Suprapubic skin (tissue), 4 donors: ENCODE data around the gene PHYHIPL. TPM values are rescaled to one million over a fixed set of nuclear protein-coding genes. Genes with fewer than 3 reads are reported as not detected.
A peak's percentile ranks its signal among the peaks of the same experiment; 100 is the strongest.

ENCODE experiments used
- DNase-seq, 2 donors: peaks; one replicate each; pipeline ENCODE4 v3.0.0-alpha.2; 2019; ENCODE audit warnings: low spot score in 2 of 2
- H3K27ac ChIP-seq: fragments of 200-600 bp; sonication (generic); one replicate; pipeline ENCODE4 v1.5.1; 2019
- H3K27me3 ChIP-seq: fragments of 200-600 bp; sonication (generic); one replicate; pipeline ENCODE4 v1.5.1; 2019
- H3K36me3 ChIP-seq: fragments of 200-600 bp; sonication (generic); one replicate; pipeline ENCODE4 v1.5.1; 2019
- H3K4me1 ChIP-seq: fragments of 200-600 bp; sonication (generic); one replicate; pipeline ENCODE4 v1.5.1; 2019
- H3K4me3 ChIP-seq: fragments of 200-600 bp; sonication (generic); one replicate; pipeline ENCODE4 v1.5.1; 2019; ENCODE audit warnings: mild to moderate bottlenecking
- H3K9me3 ChIP-seq: fragments of 200-600 bp; sonication (generic); one replicate; pipeline ENCODE4 v1.5.1; 2019
- EP300 ChIP-seq: sonication (generic); formaldehyde crosslinking; IDR thresholded peaks from one replicate; pipeline ENCODE4 v1.6.1; 2017; ENCODE audit warnings: antibody characterized with exemption
- POLR2A ChIP-seq, 2 donors: fragments of 450-650 bp; IDR thresholded peaks; one replicate each; pipeline ENCODE4 v1.6.1; 2017; ENCODE audit warnings: antibody characterized with exemption in 2 of 2, mild to moderate bottlenecking in 2 of 2, moderate library complexity in 2 of 2
- POLR2AphosphoS5 ChIP-seq, 3 donors: sonication (generic); formaldehyde crosslinking; IDR thresholded peaks; one replicate each; pipeline ENCODE4 v1.6.1; 2017; ENCODE audit warnings: antibody characterized with exemption in 3 of 3
- WGBS: methylation state at CpG from one replicate; pipeline ENCODE4 v1.1.5; 2018; 5-methylcytosine and 5-hydroxymethylcytosine counted together
- total RNA-seq, 4 donors: library from RNA; depleted of rRNA; stranded (reverse); fragments of >200 nt; gene quantifications; one replicate each; pipeline ENCODE4 v1.1.0, GENCODE V29; 2016
- TF ChIP-seq, protein P1 (sequence below), 2 donors: fragments of 200-600 bp in 1 of 2; fragments of 450-650 bp in 1 of 2; sonication (generic) in 1 of 2; IDR thresholded peaks; one replicate each; pipeline ENCODE4 v1.5.1; 2016 to 2019; ENCODE audit warnings: antibody characterized with exemption in 2 of 2, mild to moderate bottlenecking in 1 of 2, moderate library complexity in 1 of 2

The PHYHIPL gene
- total RNA-seq, 4 donors from 2014 or later = 0.21 to 0.25 (median 0.24) TPM; not detected in 1

DNA sequence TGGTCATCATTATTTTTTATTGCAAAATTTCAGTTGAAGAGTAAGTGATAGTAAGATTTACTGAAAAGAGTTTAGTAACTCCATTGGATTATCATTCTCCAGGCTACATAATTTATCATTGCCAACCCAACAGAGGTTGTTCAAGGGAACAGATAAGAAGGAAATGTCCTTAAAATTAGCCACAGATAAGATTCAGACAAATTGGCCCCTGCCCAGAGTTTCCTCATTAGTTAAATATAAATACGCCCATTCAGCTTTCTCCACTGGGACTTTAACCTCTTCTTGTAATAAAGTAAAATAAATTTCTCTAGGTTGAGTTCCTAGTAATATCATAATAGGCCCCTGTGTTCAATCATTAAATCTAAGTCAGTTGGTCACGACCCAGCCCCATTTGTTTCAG, 27.7 kb upstream of the PHYHIPL start:
- no peaks in the 10 kb centered on the region for H3K36me3 ChIP-seq
- no peak overlapping the region for H3K27ac ChIP-seq
- H3K9me3 ChIP-seq = no peaks in the 10 kb centered on the region
- no peak for DNase-seq
- H3K4me1 ChIP-seq = no peaks in the 10 kb centered on the region
- H3K27me3 ChIP-seq = no peaks in the 10 kb centered on the region
- WGBS = 57% methylated on average over 2 of the region's 2 CpGs
- H3K4me3 ChIP-seq = no peak overlapping the region
- no peak for TF ChIP-seq POLR2AphosphoS5 (IDR thresholded peaks at IDR 0.05)
- no peak for TF ChIP-seq POLR2A (IDR thresholded peaks at IDR 0.05)
- TF ChIP-seq EP300 = no peak

GRCh38 chr10:59155556-59155955, 20.9 kb upstream of the PHYHIPL start:
- H3K36me3 ChIP-seq = no peaks in the 10 kb centered on the region
- DNase-seq = peak in 1 of 2 donors; percentile 72
- WGBS = 97% methylated on average over 2 of the region's 2 CpGs
- TF ChIP-seq, protein P1, sequence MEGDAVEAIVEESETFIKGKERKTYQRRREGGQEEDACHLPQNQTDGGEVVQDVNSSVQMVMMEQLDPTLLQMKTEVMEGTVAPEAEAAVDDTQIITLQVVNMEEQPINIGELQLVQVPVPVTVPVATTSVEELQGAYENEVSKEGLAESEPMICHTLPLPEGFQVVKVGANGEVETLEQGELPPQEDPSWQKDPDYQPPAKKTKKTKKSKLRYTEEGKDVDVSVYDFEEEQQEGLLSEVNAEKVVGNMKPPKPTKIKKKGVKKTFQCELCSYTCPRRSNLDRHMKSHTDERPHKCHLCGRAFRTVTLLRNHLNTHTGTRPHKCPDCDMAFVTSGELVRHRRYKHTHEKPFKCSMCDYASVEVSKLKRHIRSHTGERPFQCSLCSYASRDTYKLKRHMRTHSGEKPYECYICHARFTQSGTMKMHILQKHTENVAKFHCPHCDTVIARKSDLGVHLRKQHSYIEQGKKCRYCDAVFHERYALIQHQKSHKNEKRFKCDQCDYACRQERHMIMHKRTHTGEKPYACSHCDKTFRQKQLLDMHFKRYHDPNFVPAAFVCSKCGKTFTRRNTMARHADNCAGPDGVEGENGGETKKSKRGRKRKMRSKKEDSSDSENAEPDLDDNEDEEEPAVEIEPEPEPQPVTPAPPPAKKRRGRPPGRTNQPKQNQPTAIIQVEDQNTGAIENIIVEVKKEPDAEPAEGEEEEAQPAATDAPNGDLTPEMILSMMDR (IDR thresholded peaks at IDR 0.05) = no peak
- TF ChIP-seq POLR2A (IDR thresholded peaks at IDR 0.05) (no peak), EP300 (no peak), POLR2AphosphoS5 (IDR thresholded peaks at IDR 0.05) (no peak)
- H3K4me3 ChIP-seq = no peak overlapping the region
- no peaks in the 10 kb centered on the region for H3K4me1 ChIP-seq
- no peaks in the 10 kb centered on the region for H3K27me3 ChIP-seq
- no peaks in the 10 kb centered on the region for H3K9me3 ChIP-seq
- no peak overlapping the region for H3K27ac ChIP-seq

GRCh38 chr10:59167512-59167911, 8.9 kb upstream of the PHYHIPL start:
- Histone ChIP-seq H3K36me3 (no peaks in the 10 kb centered on the region), H3K4me3 (no peak overlapping the region), H3K9me3 (no peaks in the 10 kb centered on the region), H3K4me1 (no peaks in the 10 kb centered on the region), H3K27me3 (no peaks in the 10 kb centered on the region), H3K27ac (no peak overlapping the region)
- no peak for TF ChIP-seq EP300
- TF ChIP-seq POLR2A (IDR thresholded peaks at IDR 0.05) = no peak
- no peak for TF ChIP-seq POLR2AphosphoS5 (IDR thresholded peaks at IDR 0.05)
- TF ChIP-seq, protein P1 (IDR thresholded peaks at IDR 0.05) = no peak
- 94% methylated on average over 2 of the region's 2 CpGs for WGBS
- no peak for DNase-seq

GRCh38 chr10:59172567-59172966, 3.9 kb upstream of the PHYHIPL start:
- peaks cover 18% of the 10 kb centered on the region for H3K4me1 ChIP-seq
- H3K27ac ChIP-seq = no peak overlapping the region
- TF ChIP-seq, protein P1 (IDR thresholded peaks at IDR 0.05) = no peak
- TF ChIP-seq POLR2A (IDR thresholded peaks at IDR 0.05) (no peak), EP300 (no peak), POLR2AphosphoS5 (IDR thresholded peaks at IDR 0.05) (no peak)
- WGBS = 80% methylated on average over 5 of the region's 5 CpGs
- H3K4me3 ChIP-seq = no peak overlapping the region
- DNase-seq = no peak
- peaks cover 22% of the 10 kb centered on the region for H3K27me3 ChIP-seq
- H3K36me3 ChIP-seq = no peaks in the 10 kb centered on the region
- no peaks in the 10 kb centered on the region for H3K9me3 ChIP-seq

DNA sequence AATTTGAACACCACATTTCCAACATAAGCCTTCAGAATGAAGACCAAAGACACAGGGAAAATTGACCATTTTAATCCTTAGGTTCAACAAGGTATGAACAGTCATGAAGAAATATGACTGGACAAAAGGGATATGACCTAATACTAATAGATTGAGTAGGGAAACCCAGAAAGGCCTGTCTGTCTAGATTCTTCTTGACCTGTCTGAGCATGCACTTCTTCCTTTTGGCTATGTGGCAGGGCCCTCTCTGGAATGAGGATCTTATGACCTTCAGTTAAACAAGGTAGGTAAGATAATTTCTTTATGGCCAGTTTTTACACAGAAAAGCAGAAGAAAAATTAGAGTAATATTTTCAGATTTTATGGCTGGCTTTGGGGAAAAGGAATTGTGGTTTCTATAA, 3.0 kb upstream of the PHYHIPL start:
- no peak for DNase-seq
- TF ChIP-seq POLR2AphosphoS5 (IDR thresholded peaks at IDR 0.05) = no peak
- no peak for TF ChIP-seq EP300
- TF ChIP-seq, protein P1 (IDR thresholded peaks at IDR 0.05) = no peak
- no peak for TF ChIP-seq POLR2A (IDR thresholded peaks at IDR 0.05)
- no peak overlapping the region for H3K4me3 ChIP-seq
- H3K9me3 ChIP-seq = no peaks in the 10 kb centered on the region
- H3K27me3 ChIP-seq = peaks cover 23% of the 10 kb centered on the region
- H3K4me1 ChIP-seq = peaks cover 18% of the 10 kb centered on the region
- no peaks in the 10 kb centered on the region for H3K36me3 ChIP-seq
- H3K27ac ChIP-seq = no peak overlapping the region
